GM23338 (cell line): ENCODE measurements around the gene SORCS2. TPM values are rescaled to one million over a fixed set of nuclear protein-coding genes. Genes with fewer than 3 reads are reported as not detected.

Experiments used
- ATAC-seq: fragments of 200-7000 bp; cut with Tn5 transposase; 3 replicates; pipeline ENCODE4 v1.9.1; 2020
- DNase-seq: peaks from one replicate; pipeline ENCODE4 v3.0.0-alpha.2; 2015; ENCODE audit warnings: low spot score
- H2AFZ ChIP-seq: fragments of 200-600 bp; sonication (generic); 2 replicates; pipeline ENCODE4 v1.8.0; 2016; ENCODE audit warnings: antibody characterized with exemption, mild to moderate bottlenecking, moderate library complexity
- H3F3A ChIP-seq: fragments of 200-600 bp; sonication (generic); replicated peaks from 2 replicates; pipeline ENCODE4 v1.8.0; 2017; ENCODE audit warnings: antibody characterized with exemption, mixed run types, low read depth
- H3K27ac ChIP-seq: fragments of 200-600 bp; sonication (generic); 2 replicates; pipeline ENCODE4 v1.6.1; 2016; ENCODE audit warnings: low read depth
- H3K27me3 ChIP-seq: fragments of 200-600 bp; sonication (generic); 2 replicates; pipeline ENCODE4 v1.8.0; 2016; ENCODE audit warnings: mild to moderate bottlenecking, mixed run types, moderate library complexity; ENCODE audit not compliant: insufficient read depth
- H3K36me3 ChIP-seq: fragments of 200-600 bp; sonication (generic); 2 replicates; pipeline ENCODE4 v1.8.0; 2016; ENCODE audit warnings: mild to moderate bottlenecking; ENCODE audit not compliant: insufficient read depth
- H3K4me1 ChIP-seq: fragments of 200-600 bp; sonication (generic); 2 replicates; pipeline ENCODE4 v1.8.0; 2016; ENCODE audit warnings: mild to moderate bottlenecking, moderate library complexity; ENCODE audit not compliant: insufficient read depth
- H3K4me2 ChIP-seq: fragments of 200-600 bp; sonication (generic); 2 replicates; pipeline ENCODE4 v1.7.1; 2017; ENCODE audit warnings: mixed run types
- H3K4me3 ChIP-seq: fragments of 200-600 bp; sonication (generic); 2 replicates; pipeline ENCODE4 v1.6.1; 2016; ENCODE audit warnings: mixed run types
- H3K79me2 ChIP-seq: fragments of 200-600 bp; sonication (generic); replicated peaks from 2 replicates; pipeline ENCODE4 v1.8.0; 2017; ENCODE audit warnings: mild to moderate bottlenecking; ENCODE audit not compliant: insufficient read depth
- H3K9me2 ChIP-seq: fragments of 200-600 bp; sonication (generic); 2 replicates; pipeline ENCODE4 v1.8.0; 2017; ENCODE audit not compliant: insufficient read depth
- H4K20me1 ChIP-seq: fragments of 200-600 bp; sonication (generic); replicated peaks from 2 replicates; pipeline ENCODE4 v1.8.0; 2017; ENCODE audit warnings: mild to moderate bottlenecking; ENCODE audit not compliant: insufficient read depth
- H3K27ac Mint-ChIP-seq: 2 replicates; pipeline ENCODE4 v1.8.0; 2020; ENCODE audit warnings: inconsistent platforms, mild to moderate bottlenecking, moderate library complexity, mixed read lengths
- H3K27me3 Mint-ChIP-seq: 3 replicates; pipeline ENCODE4 v1.8.0; 2022; ENCODE audit warnings: low read depth, mild to moderate bottlenecking, moderate library complexity, mixed read lengths, inconsistent platforms; ENCODE audit not compliant: insufficient read depth, poor library complexity
- H3K36me3 Mint-ChIP-seq: 3 replicates; pipeline ENCODE4 v1.8.0; 2021; ENCODE audit warnings: low read depth, mild to moderate bottlenecking, inconsistent platforms, moderate library complexity, mixed read lengths
- H3K4me1 Mint-ChIP-seq: 3 replicates; pipeline ENCODE4 v1.8.0; 2020; ENCODE audit warnings: mild to moderate bottlenecking, inconsistent platforms, mixed read lengths
- H3K4me3 Mint-ChIP-seq: 3 replicates; pipeline ENCODE4 v1.8.0; 2021; ENCODE audit warnings: moderate library complexity, mild to moderate bottlenecking, inconsistent platforms, mixed read lengths
- H3K9me3 Mint-ChIP-seq: 3 replicates; pipeline ENCODE4 v1.8.0; 2020; ENCODE audit warnings: moderate library complexity, mild to moderate bottlenecking, inconsistent platforms, mixed read lengths
- CREB1 ChIP-seq: fragments of 250-450 bp; sonication (Bioruptor Pico); IDR thresholded peaks from 2 replicates; pipeline ENCODE4 v1.5.0; 2020; ENCODE audit warnings: low read depth, mild to moderate bottlenecking, moderate library complexity
- CTCF ChIP-seq, 2 experiments: fragments of 200-600 bp in 1 of 2; sonication (generic) in 1 of 2; conservative IDR thresholded peaks; 2 replicates each; pipeline versions ENCODE4 v1.5.1 to v1.6.1; 2016 to 2017; ENCODE audit warnings: antibody characterized with exemption in 2 of 2, low read depth in 2 of 2, mild to moderate bottlenecking in 2 of 2, moderate library complexity in 1 of 2
- ETS1 ChIP-seq: IDR thresholded peaks from 2 replicates; pipeline ENCODE4 v1.6.1; 2016; ENCODE audit warnings: antibody characterized with exemption
- EZH2 ChIP-seq: fragments of 200-600 bp; sonication (generic); IDR thresholded peaks from one replicate; pipeline ENCODE4 v1.8.0; 2017; ENCODE audit warnings: antibody characterized with exemption, mild to moderate bottlenecking, low read depth; ENCODE audit not compliant: unreplicated experiment
- EZH2phosphoT487 ChIP-seq: fragments of 200-600 bp; sonication (generic); IDR thresholded peaks from one replicate; pipeline ENCODE4 v1.8.1; 2018; ENCODE audit warnings: antibody characterized with exemption; ENCODE audit not compliant: unreplicated experiment
- JUNB ChIP-seq: IDR thresholded peaks from one replicate; pipeline ENCODE4 v1.6.1; 2016; ENCODE audit warnings: antibody characterized with exemption; ENCODE audit not compliant: unreplicated experiment
- NANOG ChIP-seq: IDR thresholded peaks from 2 replicates; pipeline ENCODE4 v1.6.1; 2016; ENCODE audit warnings: antibody characterized with exemption, borderline replicate concordance
- POLR2AphosphoS5 ChIP-seq: IDR thresholded peaks from 2 replicates; pipeline ENCODE4 v1.6.1; 2016; ENCODE audit warnings: antibody characterized with exemption, low read depth
- REST ChIP-seq: IDR thresholded peaks from one replicate; pipeline ENCODE4 v1.6.1; 2018; ENCODE audit warnings: antibody characterized with exemption; ENCODE audit not compliant: unreplicated experiment
- STAT1 ChIP-seq: IDR thresholded peaks from one replicate; pipeline ENCODE4 v1.6.1; 2016; ENCODE audit warnings: antibody characterized with exemption; ENCODE audit not compliant: unreplicated experiment
- ZNF114 ChIP-seq: fragments of 250-450 bp; sonication (Bioruptor Pico); IDR thresholded peaks from 2 replicates; pipeline ENCODE4 v1.5.0; 2020; ENCODE audit warnings: mild to moderate bottlenecking, moderate library complexity
- ZNF331 ChIP-seq: fragments of 250-450 bp; sonication (Bioruptor Pico); IDR thresholded peaks from 2 replicates; pipeline ENCODE4 v1.5.0; 2020; ENCODE audit warnings: low read depth, mild to moderate bottlenecking, moderate library complexity
- ZNF462 ChIP-seq: fragments of 250-450 bp; sonication (Bioruptor Pico); IDR thresholded peaks from 2 replicates; pipeline ENCODE4 v1.5.0; 2020; ENCODE audit warnings: mild to moderate bottlenecking, moderate library complexity
- polyA plus RNA-seq: library from polyadenylated mRNA; unstranded; fragments of >200 nt; fragmentation: Nextera tagmentation; extraction: Ambion mirVana; gene quantifications from 2 replicates; pipeline ENCODE4 v1.2.1, GENCODE V29; 2016
- total RNA-seq: library from RNA; depleted of rRNA; stranded (reverse); fragments of >200 nt; shearing (Covaris generic); gene quantifications from 2 replicates; pipeline ENCODE4 v1.2.3, GENCODE V29; 2014

Gene SORCS2
- total and polyA plus RNA-seq, 2 experiments from 2014 or later, result 0.47 to 2.4 TPM

GRCh38 chr4:7294176-7294756 lies 101.9 kb downstream of the SORCS2 start:
- H3K27me3 ChIP-seq, result no peaks in the 10 kb centered on the region
- H3F3A ChIP-seq, result no peaks in the 10 kb centered on the region
- ATAC-seq (no peak), DNase-seq (no peak)
- H3K4me3 Mint-ChIP-seq, result no peak overlapping the region
- no peaks in the 10 kb centered on the region for H3K9me3 Mint-ChIP-seq
- H2AFZ ChIP-seq, result no peak overlapping the region
- no peaks in the 10 kb centered on the region for H3K9me2 ChIP-seq
- H3K4me1 ChIP-seq, result no peaks in the 10 kb centered on the region
- H3K79me2 ChIP-seq, result no peaks in the 10 kb centered on the region
- no peak overlapping the region for H3K4me3 ChIP-seq
- H4K20me1 ChIP-seq, result no peaks in the 10 kb centered on the region
- H3K27me3 Mint-ChIP-seq, result peaks cover 13% of the 10 kb centered on the region
- no peak overlapping the region for H3K27ac Mint-ChIP-seq
- no peak overlapping the region for H3K27ac ChIP-seq
- peaks cover 3% of the 10 kb centered on the region for H3K4me1 Mint-ChIP-seq
- no peak overlapping the region for H3K4me2 ChIP-seq
- no peaks in the 10 kb centered on the region for H3K36me3 Mint-ChIP-seq
- TF ChIP-seq ZNF462, result no peak
- TF ChIP-seq ETS1, result no peak
- TF ChIP-seq CREB1 (CRISPR knock-in tag), result no peak
- TF ChIP-seq CTCF (conservative IDR thresholded peaks at IDR 0.05; ENCODE audit: low read depth in 2 of 2), result no peak
- TF ChIP-seq EZH2, result no peak
- no peak for TF ChIP-seq POLR2AphosphoS5
- TF ChIP-seq ZNF114 (CRISPR knock-in tag), result no peak
- no peak for TF ChIP-seq REST
- no peak for TF ChIP-seq NANOG
- no peak for TF ChIP-seq JUNB
- no peak for TF ChIP-seq STAT1
- TF ChIP-seq EZH2phosphoT487, result no peak
- no peak for TF ChIP-seq ZNF331
- H3K36me3 ChIP-seq, result no peaks in the 10 kb centered on the region
